ENCODE data around the gene NCEH1. TPM values are rescaled to one million over a fixed set of nuclear protein-coding genes. Genes with fewer than 3 reads are reported as not detected.
"Not testable (repeated sequence)": the region's sequence is repeated elsewhere in the genome, so short reads cannot be mapped to it uniquely, and the experiment has no call there.

NCEH1 gene
- total RNA-seq, 1 donor from 2014 or later = 19.1 TPM

- DNase-seq (ENCODE audit: low spot score in 2 of 2) = no peak
- intact Hi-C loops (cut with DNase I) = no loop called here
Measured at GRCh38 chr3:172598904-172599303, 112.0 kb downstream of the NCEH1 start.

GRCh38 chr3:172596394-172596706, 114.5 kb downstream of the NCEH1 start:
- Histone ChIP-seq H3K9me3 (no peaks in the 10 kb centered on the region), H3K27me3 (no peaks in the 10 kb centered on the region), H3K4me1 (peaks cover 0 to 10% of the 10 kb centered on the region in 2 donors), H3K4me3 (no peak overlapping the region), H3K36me3 (no peaks in the 10 kb centered on the region), H3K27ac (peak overlapping the region in 1 of 2 donors; percentile 36)
- intact Hi-C loops (cut with DNase I) = no loop called here
- DNase-seq (ENCODE audit: low spot score in 2 of 2) = no peak
- TF ChIP-seq CTCF (IDR thresholded peaks at IDR 0.05) = no peak

More at GRCh38 chr3:172598904-172599303, 112.0 kb downstream of the NCEH1 start:
- Histone ChIP-seq H3K9me3 (no peaks in the 10 kb centered on the region), H3K27ac (no peak overlapping the region), H3K4me3 (no peak overlapping the region), H3K4me1 (peaks cover 0 to 10% of the 10 kb centered on the region in 2 donors), H3K27me3 (no peaks in the 10 kb centered on the region), H3K36me3 (no peaks in the 10 kb centered on the region)
- no peak for TF ChIP-seq CTCF (IDR thresholded peaks at IDR 0.05)

- H3K36me3 ChIP-seq = no peaks in the 10 kb centered on the region
- H3K27ac ChIP-seq = peak overlapping the region; percentile 22 to 36
Measured at GRCh38 chr3:172595664-172596393, 115.0 kb downstream of the NCEH1 start.

GRCh38 chr3:172594900-172595663, 115.8 kb downstream of the NCEH1 start:
- not testable (repeated sequence) for H3K27me3 ChIP-seq; H3K9me3 ChIP-seq; H3K36me3 ChIP-seq; H3K4me3 ChIP-seq; DNase-seq (ENCODE audit: low spot score in 2 of 2)
- Histone ChIP-seq H3K4me1 (peaks cover 0 to 10% of the 10 kb centered on the region in 2 donors), H3K27ac (peak overlapping the region in 1 of 2 donors; percentile 43)
- intact Hi-C loops (cut with DNase I) = loop anchor here (1.0 kb wide), 1 partner anchor 105 kb away; no protein-coding TSS in a partner anchor

More at GRCh38 chr3:172595664-172596393, 115.0 kb downstream of the NCEH1 start:
- H3K4me1 ChIP-seq = peaks cover 0 to 10% of the 10 kb centered on the region in 2 donors
- peak overlapping the region; percentile 40 to 44 for H3K4me3 ChIP-seq
- peak; percentile 56 to 81 (median 73) for TF ChIP-seq CTCF (IDR thresholded peaks at IDR 0.05)
- H3K27me3 ChIP-seq = no peaks in the 10 kb centered on the region
- intact Hi-C loops (cut with DNase I) = loop anchor here (1.0 kb wide), 1 partner anchor 106 kb away; no protein-coding TSS in a partner anchor
- DNase-seq (ENCODE audit: low spot score in 2 of 2) = peak in 1 of 2 donors; percentile 67
- no peaks in the 10 kb centered on the region for H3K9me3 ChIP-seq

- H3K4me1 ChIP-seq = peaks cover 0 to 10% of the 10 kb centered on the region in 2 donors
- no peak for TF ChIP-seq CTCF (IDR thresholded peaks at IDR 0.05)
- no peak for DNase-seq (ENCODE audit: low spot score in 2 of 2)
Measured at GRCh38 chr3:172592898-172593669, 117.8 kb downstream of the NCEH1 start.

More at GRCh38 chr3:172592898-172593669, 117.8 kb downstream of the NCEH1 start:
- no peaks in the 10 kb centered on the region for H3K9me3 ChIP-seq
- intact Hi-C loops (cut with DNase I) = no loop called here
- H3K27me3 ChIP-seq = no peaks in the 10 kb centered on the region
- no peak overlapping the region for H3K4me3 ChIP-seq
- H3K27ac ChIP-seq = no peak overlapping the region
- H3K36me3 ChIP-seq = no peaks in the 10 kb centered on the region
